HCT116 (cell line): ENCODE results near the gene AGAP1. TPM values are rescaled to one million over a fixed set of nuclear protein-coding genes. Genes with fewer than 3 reads are reported as not detected.

Experiments used
- ATAC-seq: fragments of 200-7000 bp; cut with Tn5 transposase; 2 replicates; pipeline ENCODE4 v1.9.1; 2020; ENCODE audit warnings: mild to moderate bottlenecking, moderate library complexity
- BruUV-seq: library from RNA; stranded (reverse); fragments of 400-500 nt; replicated peaks from 2 replicates; lab custom pipeline; 2021; lab: Mats Ljungman, UMichigan
- CTCF ChIA-PET: fragments of 300-600 bp; sonication (Branson Sonifier 250); formaldehyde crosslinking; loops from one replicate; lab custom pipeline; 2021; ENCODE audit warnings: antibody characterized with exemption; lab: Charles Lee
- POLR2A ChIA-PET: fragments of 300-600, 350-600 bp; sonication (Branson Sonifier 250); formaldehyde crosslinking; loops from one replicate; lab custom pipeline; 2021; ENCODE audit warnings: antibody characterized with exemption; lab: Charles Lee
- RAD21 ChIA-PET, 2 experiments: fragments of 300-600 bp; sonication (Branson Sonifier 250); formaldehyde crosslinking; loops; one replicate each; lab custom pipeline; 2023; ENCODE audit warnings: low total read pairs in 2 of 2; ENCODE audit not compliant: uncharacterized antibody in 2 of 2, unreplicated experiment in 2 of 2, low non-redundant PET in 1 of 2; lab: Charles Lee
- DNase-seq: peaks from one replicate; pipeline ENCODE4 v3.0.0-alpha.2; 2010; ENCODE audit warnings: low read depth, low spot score
- H2AFZ ChIP-seq: fragments of 200-600 bp; shearing (Covaris generic), sonication (generic); 2 replicates; pipeline ENCODE4 v1.6.1; 2017; ENCODE audit warnings: low read depth, mixed run types, mixed read lengths, antibody characterized with exemption, low read length; ENCODE audit not compliant: poor library complexity, severe bottlenecking
- H3K27ac ChIP-seq: 2 replicates; pipeline ENCODE4 v1.5.1; 2012; ENCODE audit warnings: low read depth, low read length
- H3K27me3 ChIP-seq: fragments of 200-600 bp; sonication (generic); 2 replicates; pipeline ENCODE4 v1.6.1; 2016; ENCODE audit warnings: mixed run types, low read length, mixed read lengths; ENCODE audit not compliant: insufficient read depth
- H3K36me3 ChIP-seq, 2 experiments: fragments of 200-500 bp in 1 of 2; fragments of 200-600 bp in 1 of 2; sonication (Bioruptor generic) in 1 of 2; sonication (generic) in 1 of 2; 2 replicates each; pipeline versions ENCODE4 v1.5.1 to v1.6.1; 2014 to 2016; ENCODE audit warnings: low read length in 2 of 2, inconsistent platforms in 1 of 2, mixed read lengths in 1 of 2, mixed run types in 1 of 2; ENCODE audit not compliant: insufficient read depth in 2 of 2, control insufficient read depth in 1 of 2
- H3K4me1 ChIP-seq, 2 experiments: fragments of 200-600 bp in 1 of 2; sonication (generic) in 1 of 2; 2 replicates each; pipeline versions ENCODE4 v1.5.1 to v1.6.1; 2012 to 2017; ENCODE audit warnings: low read length in 2 of 2, inconsistent platforms in 1 of 2, mild to moderate bottlenecking in 1 of 2, mixed read lengths in 1 of 2, mixed run types in 1 of 2, moderate library complexity in 1 of 2; ENCODE audit not compliant: insufficient read depth in 2 of 2, control insufficient read depth in 1 of 2
- H3K4me2 ChIP-seq: fragments of 200-600 bp; sonication (generic); 2 replicates; pipeline ENCODE4 v1.6.1; 2017; ENCODE audit warnings: mixed run types, low read length, mixed read lengths
- H3K4me3 ChIP-seq, 2 experiments: fragments of 200-600 bp in 1 of 2; sonication (generic) in 1 of 2; replicated peaks in 1 of 2; 2 replicates each; pipeline ENCODE4 v1.5.1; 2011 to 2016; ENCODE audit warnings: low read length in 2 of 2, control low read depth in 1 of 2, low read depth in 1 of 2, mild to moderate bottlenecking in 1 of 2, mixed read lengths in 1 of 2, mixed run types in 1 of 2
- H3K79me2 ChIP-seq: fragments of 200-600 bp; sonication (generic); 2 replicates; pipeline ENCODE4 v1.6.1; 2017; ENCODE audit warnings: mild to moderate bottlenecking, mixed run types, low read length, moderate library complexity, mixed read lengths; ENCODE audit not compliant: insufficient read depth
- H3K9ac ChIP-seq: fragments of 200-600 bp; sonication (generic); 2 replicates; pipeline ENCODE4 v1.6.1; 2016; ENCODE audit warnings: low read length, mixed read lengths
- H3K9me2 ChIP-seq: fragments of 200-600 bp; sonication (generic), shearing (Covaris generic); 2 replicates; pipeline ENCODE4 v1.6.1; 2017; ENCODE audit warnings: mixed run types, mild to moderate bottlenecking, moderate library complexity; ENCODE audit not compliant: insufficient read depth
- H3K9me3 ChIP-seq, 2 experiments: fragments of 200-500 bp in 1 of 2; fragments of 200-600 bp in 1 of 2; sonication (Bioruptor generic) in 1 of 2; sonication (generic) in 1 of 2; 2 replicates each; pipeline ENCODE4 v1.6.1; 2014 to 2017; ENCODE audit warnings: low read length in 2 of 2, mixed read lengths in 2 of 2, inconsistent platforms in 1 of 2, low read depth in 1 of 2, mild to moderate bottlenecking in 1 of 2, mixed run types in 1 of 2, moderate library complexity in 1 of 2; ENCODE audit not compliant: control insufficient read depth in 1 of 2, insufficient read depth in 1 of 2
- H4K20me1 ChIP-seq: fragments of 200-600 bp; sonication (generic), shearing (Covaris generic); 2 replicates; pipeline ENCODE4 v1.6.1; 2017; ENCODE audit warnings: mixed run types, mild to moderate bottlenecking, moderate library complexity; ENCODE audit not compliant: insufficient read depth
- EGR1 ChIP-seq: IDR thresholded peaks from 2 replicates; pipeline ENCODE4 v1.6.1; 2012; ENCODE audit warnings: low read depth
- ELF1 ChIP-seq: IDR thresholded peaks from 2 replicates; pipeline ENCODE4 v1.6.1; 2012; ENCODE audit warnings: low read depth, borderline replicate concordance
- JUND ChIP-seq: IDR thresholded peaks from 2 replicates; pipeline ENCODE4 v1.6.1; 2012
- MAX ChIP-seq: IDR thresholded peaks from 2 replicates; pipeline ENCODE4 v1.6.1; 2012
- POLR2A ChIP-seq: IDR thresholded peaks from 2 replicates; pipeline ENCODE4 v1.7.0; 2011; ENCODE audit warnings: borderline replicate concordance; ENCODE audit not compliant: insufficient read depth, insufficient read length; ENCODE audit errors: extremely low read depth
- RAD21 ChIP-seq: IDR thresholded peaks from 2 replicates; pipeline ENCODE4 v1.6.1; 2012; ENCODE audit warnings: low read depth, mild to moderate bottlenecking
- REST ChIP-seq: IDR thresholded peaks from 2 replicates; pipeline ENCODE4 v1.6.1; 2012; ENCODE audit warnings: low read depth
- SIN3A ChIP-seq: IDR thresholded peaks from 2 replicates; pipeline ENCODE4 v1.6.1; 2012; ENCODE audit warnings: low read depth
- SP1 ChIP-seq: IDR thresholded peaks from 2 replicates; pipeline ENCODE4 v1.6.1; 2012; ENCODE audit warnings: low read depth
- SRF ChIP-seq: IDR thresholded peaks from 2 replicates; pipeline ENCODE4 v1.6.1; 2012; ENCODE audit warnings: low read depth
- ZBTB33 ChIP-seq: IDR thresholded peaks from 2 replicates; pipeline ENCODE4 v1.6.1; 2011; ENCODE audit warnings: mild to moderate bottlenecking, low read length, moderate library complexity; ENCODE audit not compliant: insufficient replicate concordance; ENCODE audit errors: extremely low read depth
- ZFX ChIP-seq: fragments of 450-650 bp; IDR thresholded peaks from 2 replicates; pipeline ENCODE4 v1.6.1; 2017
- ZNF274 ChIP-seq: fragments of 200-500 bp; sonication (Bioruptor generic); IDR thresholded peaks from 2 replicates; pipeline ENCODE4 v1.6.1; 2014; ENCODE audit warnings: mild to moderate bottlenecking, low read depth, low read length, inconsistent platforms
- intact Hi-C: fragments of 100-400 bp; cut with micrococcal nuclease; formaldehyde crosslinking; loops from 2 replicates; pipeline ENCODE4 v1.10.0; 2022
- total RNA-seq: library from RNA; stranded (reverse); gene quantifications from one replicate; pipeline ENCODE4 v1.2.1, GENCODE V29; 2021; ENCODE audit not compliant: unreplicated experiment

The AGAP1 gene
- total RNA-seq, 1 experiment from 2014 or later: 43.8 TPM

- intact Hi-C loops: no loop called here
- ATAC-seq (no peak), DNase-seq (no peak)
- BruUV-seq: no TSS peak
- no peak overlapping the region for H3K9ac ChIP-seq
- H3K36me3 ChIP-seq: 0 out of 4 replicates have a peak, but pooled peaks cover 0 to 4% of the 10 kb centered on the region in 2 experiments
- no peaks in the 10 kb centered on the region for H3K9me3 ChIP-seq
- H3K79me2 ChIP-seq: no peaks in the 10 kb centered on the region
- H3K9me2 ChIP-seq: no peaks in the 10 kb centered on the region
- H3K4me2 ChIP-seq: no peak overlapping the region
- ChIA-PET CTCF (no interaction called here), RAD21 (no interaction called here), POLR2A (no interaction called here)
- no peak overlapping the region for H3K4me3 ChIP-seq
- no peaks in the 10 kb centered on the region for H3K4me1 ChIP-seq
- no peaks in the 10 kb centered on the region for H3K27me3 ChIP-seq
- no peak for TF ChIP-seq JUND
- no peak for TF ChIP-seq ZBTB33
- no peak for TF ChIP-seq MAX
- TF ChIP-seq SP1: no peak
- TF ChIP-seq SIN3A: no peak
- TF ChIP-seq REST: no peak
- TF ChIP-seq EGR1: no peak
- TF ChIP-seq ELF1: no peak
- TF ChIP-seq RAD21: no peak
- TF ChIP-seq ZFX: no peak
- TF ChIP-seq SRF: no peak
- TF ChIP-seq POLR2A: no peak
- TF ChIP-seq ZNF274: no peak
- no peak overlapping the region for H3K27ac ChIP-seq
- no peak overlapping the region for H2AFZ ChIP-seq
- no peaks in the 10 kb centered on the region for H4K20me1 ChIP-seq
These were observed 629.9 kb downstream of the AGAP1 start for GRCh38 chr2:236123716-236124115.
